C1 segment of cervical spinal cord (tissue), 14 donors: ENCODE results near the gene CHRND.
A peak's percentile ranks its signal among the peaks of the same experiment; 100 is the strongest.

Source experiments
- DNase-seq, 14 donors: peaks; one replicate each; lab custom pipeline; 2025; lab: John Stamatoyannopoulos, UW

CHRND gene

DNA sequence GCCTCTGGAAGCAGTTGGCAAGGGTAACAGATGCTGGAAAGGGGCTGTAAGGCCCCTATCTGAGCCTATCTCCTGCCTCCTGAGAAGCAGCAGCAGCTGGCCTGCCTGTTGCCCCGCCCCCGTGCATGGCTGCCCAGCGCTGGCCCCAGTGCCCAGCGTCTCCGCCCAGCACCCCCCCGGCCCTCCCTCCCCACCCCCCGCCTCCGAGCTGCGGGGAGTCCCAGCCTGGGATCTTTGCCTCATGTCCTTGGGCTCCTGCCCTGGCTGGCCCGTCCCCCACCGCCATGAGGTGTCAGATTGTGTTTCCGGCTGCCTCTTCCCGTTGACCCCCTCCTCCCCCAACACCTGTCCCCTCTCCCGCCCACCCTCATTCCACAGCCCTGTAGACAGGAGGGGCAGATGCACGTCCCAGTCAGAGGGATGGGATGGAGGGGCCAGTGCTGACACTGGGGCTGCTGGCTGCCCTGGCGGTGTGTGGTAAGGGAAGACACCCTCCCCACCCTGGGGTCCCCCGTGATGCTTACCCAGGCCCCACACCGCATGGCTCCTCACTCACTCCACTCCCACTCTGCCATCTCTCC, at the start of gene CHRND:
TSS of gene CHRND (plus strand) at position 370 of the 581 bp plus-strand sequence. CDS start at position 426, 56 bp downstream.
- DNase-seq, result peak in 6 of 14 donors; percentile 21 to 48 (median 39)

DNA sequence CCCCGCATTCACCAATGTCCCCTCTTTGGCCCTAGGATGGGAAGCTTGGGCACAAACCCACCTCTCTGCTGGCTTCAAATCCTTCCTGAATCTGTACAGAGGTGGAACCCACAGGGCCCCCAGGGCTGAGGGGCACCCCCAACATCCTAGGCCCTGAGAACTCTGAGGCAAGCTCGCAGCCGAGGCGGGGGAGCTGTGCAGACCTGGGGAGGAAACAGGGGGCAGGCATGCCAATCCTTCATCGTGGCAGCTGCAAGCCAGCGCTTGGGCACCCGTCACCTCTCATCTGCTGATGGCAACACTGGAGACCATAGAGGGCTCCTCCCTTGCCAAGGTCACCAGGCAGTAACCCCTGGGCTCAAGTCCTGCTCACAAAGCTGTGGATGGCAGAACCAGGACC, 49.2 kb upstream of the CHRND start:
- DNase-seq, result no peak

DNA sequence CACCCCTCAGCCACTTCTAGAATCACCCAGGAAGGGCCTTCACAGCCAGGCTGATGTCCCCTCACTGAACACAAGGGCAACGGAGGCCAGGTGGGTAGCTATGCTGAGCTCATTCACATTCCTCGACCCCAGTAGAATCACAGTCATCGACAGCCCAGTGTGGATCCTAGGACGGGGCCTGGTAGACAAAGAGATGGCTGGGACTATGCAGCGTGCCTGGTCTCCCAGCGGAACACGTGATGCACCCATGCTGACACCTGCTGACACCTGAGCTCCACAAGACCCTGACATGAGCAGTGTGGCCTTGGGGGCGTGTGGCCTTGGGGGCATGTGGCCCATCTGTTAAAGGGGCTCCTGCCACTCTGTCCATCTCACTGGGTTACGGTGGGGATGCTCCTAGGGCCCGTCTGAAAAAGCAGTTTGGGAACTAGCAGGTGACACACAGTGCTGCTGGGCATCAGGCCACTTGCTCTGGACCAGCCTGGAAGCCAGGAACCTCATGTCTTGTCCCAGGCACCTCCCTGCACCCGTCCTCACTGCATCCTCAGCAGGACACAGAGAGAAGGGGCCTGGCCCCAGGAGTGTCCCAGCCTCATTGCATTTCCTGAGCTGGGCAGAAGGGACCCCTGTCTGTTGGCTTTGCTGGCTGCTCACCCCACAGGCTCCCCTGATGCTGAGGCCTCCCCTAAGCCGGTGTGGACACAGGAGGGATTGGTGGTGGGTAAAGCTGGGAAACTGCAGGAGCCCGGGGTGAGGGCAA, 48.0 kb upstream of the CHRND start:
- no peak for DNase-seq

DNA sequence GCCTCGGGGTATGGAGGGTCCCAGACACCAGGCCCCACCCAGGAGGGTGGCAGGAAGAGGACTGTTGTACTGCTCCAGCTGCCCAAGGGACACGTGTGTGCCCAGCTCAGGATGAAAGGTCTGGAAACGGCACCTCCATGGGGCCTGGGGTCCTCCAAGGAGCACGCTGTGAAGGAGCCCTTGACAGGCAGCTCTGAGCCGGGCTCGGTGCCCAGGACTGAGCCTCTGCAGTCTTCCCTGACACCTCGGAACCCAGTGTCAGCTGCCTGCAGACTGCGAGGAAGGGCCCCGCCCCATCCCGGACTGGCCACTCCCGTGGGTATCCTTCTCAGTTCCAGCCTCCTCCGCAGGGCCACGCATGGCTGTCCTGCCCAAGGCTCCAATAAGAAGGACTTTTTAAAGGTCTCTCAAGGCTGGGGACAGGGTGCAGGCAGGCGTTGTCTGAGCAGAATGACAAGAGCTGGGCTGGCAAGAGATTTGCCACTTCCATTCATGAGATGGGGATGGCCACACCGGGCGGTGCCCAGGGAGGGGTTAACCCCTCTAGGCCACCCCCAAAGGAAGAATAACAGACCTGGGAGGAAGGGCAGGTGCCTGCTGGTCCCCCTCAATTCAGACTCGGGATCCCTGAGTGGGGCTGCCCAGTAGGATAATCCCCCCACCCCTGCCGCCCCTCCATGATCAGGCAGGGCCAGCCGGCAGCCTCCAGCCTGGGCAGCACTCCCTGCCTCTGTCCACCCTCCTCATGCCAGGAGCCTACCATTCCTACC, 47.2 kb upstream of the CHRND start:
- DNase-seq, result no peak

DNA sequence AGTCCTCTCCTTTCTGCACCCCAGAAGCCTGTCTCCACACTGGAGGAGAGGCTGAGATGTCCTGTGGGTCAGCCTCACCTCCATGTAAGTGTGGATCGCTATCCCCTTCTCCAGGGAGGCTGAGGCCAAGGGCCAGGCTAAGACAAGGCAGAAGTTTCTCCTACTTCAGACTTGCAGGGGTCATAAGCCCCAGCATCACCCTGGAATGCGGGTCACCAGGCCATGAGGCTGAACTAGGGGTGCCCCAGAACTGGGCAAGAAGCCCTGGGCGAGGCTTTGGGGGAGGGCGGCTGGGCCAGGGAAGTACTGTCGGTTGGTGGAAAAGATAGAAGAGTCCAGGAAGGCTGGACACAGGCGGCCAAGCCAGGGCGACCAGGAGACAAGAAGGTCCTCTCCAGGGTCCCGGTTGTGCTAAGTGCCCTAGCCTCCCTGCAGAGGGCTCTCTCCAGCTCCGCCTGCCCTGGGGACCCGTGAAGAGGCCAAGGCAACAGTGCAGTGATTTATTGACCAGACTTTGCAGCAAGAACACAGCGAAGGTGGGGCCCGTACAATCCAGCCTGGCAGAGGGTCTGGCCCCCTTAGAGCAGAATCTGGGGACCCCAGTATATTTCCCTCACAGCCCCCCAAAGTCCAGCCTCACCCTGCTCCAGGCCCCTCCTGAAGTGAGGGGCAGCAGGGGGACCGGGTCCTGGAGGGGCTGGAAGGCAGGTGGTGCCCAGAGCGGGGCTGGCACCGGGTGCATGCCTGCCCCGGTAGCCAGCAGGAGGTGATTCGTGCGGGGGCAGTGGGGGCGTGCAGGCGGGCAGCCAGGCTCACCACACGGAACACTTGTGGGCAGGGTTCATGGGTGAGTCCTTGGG, 46.4 kb upstream of the CHRND start:
- no peak for DNase-seq

DNA sequence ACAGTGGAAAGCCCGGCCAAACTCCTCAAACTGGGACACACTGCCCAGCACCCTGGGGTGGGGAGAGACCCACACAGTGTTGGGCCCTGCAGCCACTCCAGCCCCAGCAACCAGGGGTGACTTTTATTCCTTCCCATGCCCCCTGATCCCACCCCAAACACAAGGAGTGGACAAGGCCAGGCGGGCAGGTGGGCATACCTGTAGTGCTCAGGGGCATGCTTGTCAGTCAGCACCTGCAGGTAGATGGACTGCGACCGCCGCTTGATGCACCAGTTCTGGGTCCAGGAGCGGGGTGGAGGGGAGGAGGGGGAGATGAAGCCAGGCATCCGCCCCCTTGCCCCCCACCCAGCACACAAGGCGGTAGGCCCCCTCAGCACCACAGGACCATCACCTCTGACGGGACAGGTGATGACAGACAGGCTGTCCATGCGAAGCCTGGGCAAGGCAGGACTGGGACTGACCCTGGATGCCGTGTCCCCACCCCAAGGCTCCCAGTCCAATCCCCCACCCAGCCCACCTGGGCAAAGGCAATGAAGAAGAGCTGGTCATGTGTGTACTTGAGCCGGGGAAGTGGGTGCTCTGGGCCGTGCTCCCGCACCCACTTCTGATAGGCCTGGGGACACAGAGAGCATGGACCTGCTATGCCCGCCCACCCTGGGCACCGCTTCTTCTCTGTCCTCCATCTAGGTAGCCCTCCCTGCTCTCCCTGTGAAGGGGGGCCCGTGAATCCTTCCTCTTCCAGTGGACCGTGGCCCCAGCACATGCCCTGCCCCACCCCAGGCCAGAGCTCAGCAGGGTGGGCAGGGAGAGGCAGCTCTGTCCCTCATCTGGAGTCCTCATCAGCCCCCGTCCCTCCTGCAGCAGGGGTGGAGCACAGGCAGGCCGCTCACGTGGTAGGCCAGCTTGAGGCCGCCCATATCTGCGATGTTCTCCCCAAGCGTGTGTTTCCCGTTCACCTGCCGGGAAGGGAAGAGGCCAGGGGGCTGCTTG, 45.5 kb upstream of the CHRND start:
- DNase-seq, result no peak

DNA sequence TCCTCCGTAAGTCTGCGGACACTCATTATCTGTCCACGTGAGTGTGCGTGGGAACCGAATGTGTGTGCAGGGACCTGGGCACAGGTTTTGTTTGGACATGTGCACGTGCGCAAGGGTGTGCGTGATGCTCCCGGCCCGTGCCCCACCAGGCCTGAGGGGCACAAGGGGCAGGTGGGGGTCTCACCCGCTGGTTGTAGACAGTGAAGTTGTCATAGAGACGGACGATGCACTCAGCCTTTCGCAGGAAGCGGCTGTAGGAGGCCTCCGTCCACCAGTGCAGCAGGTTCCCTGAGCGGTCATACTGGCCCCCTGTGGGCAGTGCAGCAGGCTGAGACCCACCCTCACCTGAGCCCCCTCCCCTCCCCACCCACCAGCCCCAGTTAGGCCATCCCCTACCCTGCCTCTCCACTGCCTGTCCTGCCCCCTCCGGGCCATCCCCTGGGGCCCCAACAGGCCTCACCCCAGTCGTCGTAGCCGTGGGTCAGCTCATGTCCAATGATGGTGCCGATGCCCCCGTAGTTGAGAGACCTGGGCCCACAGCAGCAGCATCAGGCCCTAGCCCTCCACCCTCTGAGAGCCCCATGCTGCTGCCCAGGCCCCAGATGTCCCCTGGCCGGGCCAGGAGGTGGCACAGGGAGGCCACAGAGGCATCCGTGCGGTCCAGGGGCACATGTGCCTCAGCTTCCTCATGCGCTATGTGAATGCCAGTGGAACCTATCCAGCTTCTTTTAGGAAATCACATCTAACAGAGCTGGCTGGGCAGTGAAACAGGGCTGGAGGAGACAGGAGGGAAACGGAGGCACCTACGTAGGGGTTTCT, 44.4 kb upstream of the CHRND start:
- DNase-seq, result no peak

DNA sequence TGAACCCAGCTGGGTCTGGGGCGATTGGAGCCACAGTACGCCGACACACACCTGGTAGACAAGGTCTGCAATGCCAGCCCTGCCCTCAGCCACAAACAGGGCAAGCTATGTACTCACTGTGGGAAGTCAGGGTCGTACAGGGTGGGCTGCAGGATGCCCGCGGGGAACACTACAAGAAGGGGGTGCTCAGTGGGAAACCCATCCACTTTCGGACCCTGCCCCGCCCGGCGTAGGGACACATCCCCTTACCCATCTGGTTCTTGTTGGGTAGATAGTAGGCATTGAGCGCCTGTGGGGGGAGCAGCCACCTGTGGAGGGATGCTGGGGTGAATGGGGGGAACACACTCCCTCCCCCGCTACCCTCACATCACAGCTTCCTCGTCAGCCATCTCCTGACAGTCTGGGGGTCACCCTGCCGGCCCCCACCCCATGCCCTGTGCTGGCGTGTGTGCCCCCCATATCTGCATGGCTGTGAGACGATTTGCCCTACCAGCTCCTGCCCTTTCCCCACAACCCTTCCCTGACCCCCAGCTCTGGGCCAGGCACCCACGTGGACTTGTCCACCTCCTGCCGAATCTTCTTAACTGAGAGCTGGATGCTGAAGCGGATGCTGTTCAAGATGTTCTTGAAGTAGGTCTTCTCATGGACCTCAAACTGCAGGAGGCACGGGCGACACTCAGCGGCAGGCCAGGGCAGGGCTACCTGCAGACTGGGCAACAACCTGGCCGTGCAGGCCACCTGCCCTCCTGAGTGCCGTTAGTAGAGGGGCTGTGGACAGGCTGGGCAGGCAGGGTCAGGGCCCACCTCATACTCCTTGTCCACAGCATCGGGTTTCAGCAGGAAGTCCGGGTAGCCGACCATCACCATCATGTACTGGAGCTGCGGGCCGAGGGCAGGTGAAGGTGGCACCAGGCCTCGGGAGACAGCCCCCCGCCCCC, 43.4 kb upstream of the CHRND start:
- DNase-seq, result no peak

DNA sequence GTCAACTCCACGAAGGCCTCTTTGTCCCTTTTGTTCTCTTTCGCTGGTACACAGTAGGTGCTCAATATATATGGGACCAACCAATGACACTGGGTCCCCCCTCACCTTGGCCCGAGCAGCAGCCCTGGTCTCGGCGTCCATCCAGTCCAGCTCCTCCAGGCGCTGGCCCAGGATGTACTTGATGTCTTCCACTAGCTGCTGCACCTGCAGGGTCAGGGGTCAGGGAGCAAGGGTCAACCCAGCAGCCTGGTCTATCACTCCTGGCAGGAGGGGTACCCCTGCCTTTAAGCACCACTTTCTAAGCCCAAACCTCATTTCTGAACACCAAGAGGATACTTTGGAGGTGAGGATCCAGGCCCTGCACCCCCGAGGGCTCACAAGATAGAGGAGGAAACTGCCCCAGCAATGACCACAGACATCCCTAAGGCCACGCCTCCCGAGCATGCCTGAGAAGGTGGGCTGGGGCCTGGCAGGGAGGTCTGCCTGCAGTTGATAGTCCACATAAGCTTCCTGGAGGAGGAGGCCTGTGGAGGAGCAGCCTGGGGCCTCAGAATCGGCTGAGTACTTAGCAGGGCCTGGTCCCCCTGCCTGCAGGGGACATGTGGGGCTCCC, 42.5 kb upstream of the CHRND start:
- no peak for DNase-seq

DNA sequence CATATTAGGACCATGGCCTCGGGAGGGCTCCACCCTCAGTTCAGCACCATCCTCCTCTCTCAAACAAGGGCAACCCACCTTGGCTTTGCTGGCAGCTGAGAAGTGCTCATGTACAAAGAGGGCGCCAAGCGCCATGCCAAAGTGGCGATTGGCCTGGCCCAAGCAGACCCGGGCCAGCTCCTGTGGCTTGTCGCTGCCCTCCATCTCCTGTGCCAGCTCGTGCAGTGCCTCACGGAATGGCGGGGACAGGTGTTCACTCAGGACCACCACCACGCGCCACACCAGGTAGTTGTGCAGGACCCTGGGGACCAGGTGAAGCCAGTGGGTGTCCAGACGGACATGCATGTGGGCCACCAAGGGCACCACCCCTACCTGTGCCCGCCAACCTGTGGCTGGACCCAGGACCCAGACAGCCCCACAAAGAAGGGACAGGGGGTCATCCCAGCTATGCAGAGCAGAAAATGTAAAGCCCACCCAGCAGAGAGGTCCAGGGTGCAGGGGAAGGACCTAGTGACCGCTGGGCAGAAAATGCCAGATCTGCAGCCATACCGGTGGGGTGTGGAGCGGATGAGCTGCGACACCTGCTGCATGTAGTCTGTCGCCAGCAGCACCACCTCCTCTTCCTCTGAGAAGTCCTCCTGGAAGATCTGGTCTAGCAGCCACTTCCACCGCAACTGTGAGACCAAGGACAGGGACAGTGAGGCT, 41.9 kb upstream of the CHRND start:
- no peak for DNase-seq

DNA sequence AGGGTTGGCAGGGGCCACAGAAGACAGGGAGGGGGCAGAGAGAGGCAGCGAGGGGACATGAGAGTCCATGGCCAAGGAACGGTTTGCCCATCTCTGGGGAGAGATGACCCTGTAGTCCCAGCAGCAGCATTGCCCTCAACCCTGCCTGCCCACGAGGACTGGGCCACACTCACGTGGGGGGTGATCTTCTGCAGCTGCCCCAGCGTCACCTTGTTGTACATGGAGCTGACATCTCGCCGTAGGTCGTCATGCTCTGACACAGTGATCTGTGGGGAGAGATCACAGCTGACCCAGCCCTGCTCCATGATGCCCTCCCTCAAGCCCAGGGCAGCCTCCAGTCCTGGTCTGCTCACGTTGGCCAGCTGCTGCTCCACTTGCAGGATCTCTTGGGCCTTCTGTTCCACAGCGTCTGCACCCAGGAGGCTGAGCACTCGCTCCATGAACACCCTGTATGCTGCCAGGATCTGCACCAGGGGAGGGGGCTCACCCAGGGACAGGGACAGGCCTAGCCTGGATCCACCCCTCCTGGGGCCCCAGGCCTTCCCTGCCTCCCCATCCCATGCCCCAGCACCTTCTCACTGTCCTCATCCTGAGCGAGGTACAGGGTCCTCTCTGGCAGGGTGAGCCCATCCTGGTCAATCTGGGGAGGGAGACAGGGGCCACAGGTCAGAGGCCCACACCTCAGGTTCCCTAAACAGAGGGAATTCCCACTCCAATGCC, 41.2 kb upstream of the CHRND start:
- DNase-seq, result no peak

DNA sequence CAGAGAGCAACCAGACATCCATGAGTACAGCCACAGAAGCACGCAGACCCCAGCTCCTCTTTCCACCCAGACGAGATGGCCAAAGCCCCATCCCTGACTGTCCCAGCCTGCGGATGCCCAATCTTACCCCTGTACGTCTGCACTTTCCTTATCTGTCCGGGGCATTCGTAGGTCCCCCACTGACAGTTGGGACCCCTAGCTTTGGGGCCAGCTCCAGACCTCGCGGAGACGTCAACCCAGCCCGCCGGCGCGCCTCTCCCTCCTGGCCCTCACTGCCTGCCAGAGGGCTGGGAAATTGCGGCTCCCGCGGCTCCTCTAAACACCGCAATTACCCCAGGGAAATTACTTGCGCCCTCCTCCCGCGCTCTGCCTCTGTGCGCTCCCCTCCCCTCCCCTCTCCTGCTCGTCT, 40.6 kb upstream of the CHRND start:
- no peak for DNase-seq

DNA sequence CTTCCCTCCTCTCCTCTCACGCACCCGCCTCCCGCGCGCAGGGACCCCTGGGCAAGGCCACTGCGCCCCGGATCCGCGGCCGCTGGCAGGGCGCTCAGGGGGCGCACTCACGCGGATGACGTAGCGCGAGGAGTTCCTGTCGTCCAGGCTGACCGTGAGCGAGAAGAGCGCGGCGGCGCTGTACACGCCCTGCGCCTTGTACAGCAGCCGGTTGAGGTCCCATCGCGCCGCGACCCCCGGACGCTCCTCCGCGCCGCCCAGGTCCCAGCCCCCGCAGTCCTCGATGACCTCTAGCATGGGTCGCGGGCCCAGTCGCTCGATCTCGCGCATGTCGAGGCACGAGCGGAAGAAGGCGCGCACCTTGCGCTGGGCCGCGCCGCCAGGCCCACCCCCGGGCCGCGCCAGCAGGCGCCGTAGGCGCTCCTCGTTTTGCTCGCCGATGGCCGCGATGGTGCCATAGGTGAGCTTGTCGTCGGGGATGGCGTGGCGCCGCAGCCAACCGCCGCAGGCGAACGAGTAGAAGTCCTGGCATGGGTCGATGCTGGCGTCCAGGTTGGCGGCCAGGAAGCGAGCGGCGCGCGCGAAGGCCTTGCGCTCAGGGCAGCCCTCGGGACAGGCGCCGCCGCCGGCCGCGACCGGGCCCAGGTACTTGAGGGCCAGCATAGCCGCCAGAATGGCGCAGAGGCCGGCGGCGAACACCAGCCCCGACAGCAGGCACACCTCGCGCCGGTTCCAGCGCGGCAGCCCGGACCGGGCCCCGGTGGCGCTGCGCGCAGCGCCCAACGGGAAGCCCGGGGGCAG, 40.0 kb upstream of the CHRND start:
- no peak for DNase-seq

DNA sequence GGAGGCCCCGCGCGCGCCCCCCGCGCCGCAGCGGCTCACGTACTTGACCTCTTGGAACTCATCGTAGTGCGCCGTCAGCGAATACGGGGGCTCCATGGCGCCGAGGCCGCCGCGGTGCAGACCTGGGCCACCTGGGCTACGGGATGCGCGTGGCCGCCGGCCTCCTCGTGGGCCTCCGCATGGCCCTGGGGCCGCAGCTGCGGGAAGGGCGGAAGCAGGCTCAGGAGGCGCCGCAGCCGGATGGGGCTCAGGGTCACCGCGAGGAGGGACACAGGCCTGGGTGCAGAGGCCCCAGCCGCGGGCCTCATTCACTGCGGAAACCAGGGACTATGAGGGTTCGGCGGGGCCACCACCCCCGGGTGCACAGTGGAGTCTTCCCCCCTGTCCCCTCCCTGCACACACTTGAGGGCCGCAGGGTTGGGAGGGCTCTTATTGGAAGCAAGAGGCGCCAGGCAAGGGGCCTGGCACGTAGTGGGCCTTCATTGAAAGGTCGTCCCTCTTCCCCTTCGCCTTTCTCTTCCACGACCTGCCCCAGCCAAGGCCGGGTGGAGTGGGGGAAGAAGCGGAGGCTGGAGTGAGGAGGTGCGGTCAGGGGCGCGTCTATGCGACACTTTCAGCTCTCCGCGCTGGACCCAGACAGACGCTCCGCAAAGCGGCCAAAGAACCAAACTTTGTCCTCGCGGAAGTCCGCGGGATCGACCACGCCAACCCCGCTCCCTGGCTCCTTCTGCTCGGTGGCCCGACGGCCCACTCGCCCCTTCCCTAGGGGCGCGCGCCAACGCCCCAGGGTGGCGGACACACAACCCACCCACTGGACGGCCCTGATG, 39.2 kb upstream of the CHRND start:
- no peak for DNase-seq
